ENCODE results near the gene NEO1.

The NEO1 gene

GRCh38 chr15:73072894-73073293 is 20.6 kb downstream of the NEO1 start:
- no peak for DNase-seq (ENCODE audit: low read depth in 1 of 2, low spot score in 1 of 2)

- no peak for DNase-seq (ENCODE audit: low read depth in 1 of 2, low spot score in 1 of 2)
These were observed 22.0 kb downstream of the NEO1 start for GRCh38 chr15:73074241-73074640.

GRCh38 chr15:73075160-73075859 is 23.0 kb downstream of the NEO1 start:
- DNase-seq (ENCODE audit: low read depth in 1 of 2, low spot score in 1 of 2) = no peak

GRCh38 chr15:73078291-73078690 is 26.0 kb downstream of the NEO1 start:
- DNase-seq (ENCODE audit: low read depth in 1 of 2, low spot score in 1 of 2) = no peak

- DNase-seq (ENCODE audit: low read depth in 1 of 2, low spot score in 1 of 2) = no peak
These were observed 26.5 kb downstream of the NEO1 start for GRCh38 chr15:73078722-73079121.

- no peak for DNase-seq (ENCODE audit: low read depth in 1 of 2, low spot score in 1 of 2)
These were observed 27.3 kb downstream of the NEO1 start for GRCh38 chr15:73079565-73079964.

- DNase-seq (ENCODE audit: low read depth in 1 of 2, low spot score in 1 of 2) = no peak
These were observed 29.2 kb downstream of the NEO1 start for GRCh38 chr15:73081321-73081958.

- no peak for DNase-seq (ENCODE audit: low read depth in 1 of 2, low spot score in 1 of 2)
These were observed 30.5 kb downstream of the NEO1 start for GRCh38 chr15:73082812-73083211.

- no peak for DNase-seq (ENCODE audit: low read depth in 1 of 2, low spot score in 1 of 2)
These were observed 34.8 kb downstream of the NEO1 start for GRCh38 chr15:73087098-73087497.

- no peak for DNase-seq (ENCODE audit: low read depth in 1 of 2, low spot score in 1 of 2)
These were observed 52.8 kb downstream of the NEO1 start for GRCh38 chr15:73105064-73105463.

- no peak for DNase-seq (ENCODE audit: low read depth in 1 of 2, low spot score in 1 of 2)
These were observed 56.4 kb downstream of the NEO1 start for GRCh38 chr15:73108676-73109075.

- no peak for DNase-seq (ENCODE audit: low read depth in 1 of 2, low spot score in 1 of 2)
These were observed 57.5 kb downstream of the NEO1 start for GRCh38 chr15:73109765-73110164.

- no peak for DNase-seq (ENCODE audit: low read depth in 1 of 2, low spot score in 1 of 2)
These were observed 57.9 kb downstream of the NEO1 start for GRCh38 chr15:73110201-73110600.

- no peak for DNase-seq (ENCODE audit: low read depth in 1 of 2, low spot score in 1 of 2)
These were observed 61.8 kb downstream of the NEO1 start for GRCh38 chr15:73114064-73114463.

GRCh38 chr15:73116164-73116563 is 63.9 kb downstream of the NEO1 start:
- no peak for DNase-seq (ENCODE audit: low read depth in 1 of 2, low spot score in 1 of 2)

GRCh38 chr15:73118055-73118454 is 65.8 kb downstream of the NEO1 start:
- no peak for DNase-seq (ENCODE audit: low read depth in 1 of 2, low spot score in 1 of 2)

- DNase-seq (ENCODE audit: low read depth in 1 of 2, low spot score in 1 of 2) = no peak
These were observed 67.2 kb downstream of the NEO1 start for GRCh38 chr15:73119478-73119877.

- no peak for DNase-seq (ENCODE audit: low read depth in 1 of 2, low spot score in 1 of 2)
These were observed 68.0 kb downstream of the NEO1 start for GRCh38 chr15:73120269-73120668.

- DNase-seq (ENCODE audit: low read depth in 1 of 2, low spot score in 1 of 2) = no peak
These were observed 73.0 kb downstream of the NEO1 start for GRCh38 chr15:73125219-73125618.

- DNase-seq (ENCODE audit: low read depth in 1 of 2, low spot score in 1 of 2) = no peak
These were observed 75.2 kb downstream of the NEO1 start for GRCh38 chr15:73127302-73127936.

GRCh38 chr15:73130830-73131229 is 78.6 kb downstream of the NEO1 start:
- no peak for DNase-seq (ENCODE audit: low read depth in 1 of 2, low spot score in 1 of 2)

GRCh38 chr15:73134196-73134595 is 81.9 kb downstream of the NEO1 start:
- DNase-seq (ENCODE audit: low read depth in 1 of 2, low spot score in 1 of 2) = no peak

All from stimulated activated CD4-positive, alpha-beta T cell treated with anti-CD3 and anti-CD28 coated beads, Interleukin-15, amount 100 ng/mL, for 1 hour (primary cell).